Muscle layer of colon (tissue), 2 donors: ENCODE results near the gene VSTM4.

Experiments used
- H3K27ac ChIP-seq: one replicate; pipeline ENCODE4 v1.7.0; 2013; ENCODE audit warnings: low read depth, mild to moderate bottlenecking, low read length, moderate library complexity
- H3K27me3 ChIP-seq, 2 donors: one replicate each; pipeline ENCODE4 v1.7.0; 2013; ENCODE audit warnings: low read length in 2 of 2, mild to moderate bottlenecking in 2 of 2; ENCODE audit not compliant: insufficient read depth in 2 of 2, control insufficient read depth in 1 of 2
- H3K36me3 ChIP-seq: one replicate; pipeline ENCODE4 v1.7.0; 2013; ENCODE audit warnings: mild to moderate bottlenecking, low read length; ENCODE audit not compliant: insufficient read depth
- H3K4me1 ChIP-seq: one replicate; pipeline ENCODE4 v1.7.0; 2013; ENCODE audit warnings: mild to moderate bottlenecking, low read length; ENCODE audit not compliant: insufficient read depth
- H3K4me3 ChIP-seq, 2 donors: one replicate each; pipeline ENCODE4 v1.7.0; 2013; ENCODE audit warnings: low read length in 2 of 2, low read depth in 1 of 2, mild to moderate bottlenecking in 1 of 2, moderate library complexity in 1 of 2
- H3K9ac ChIP-seq: one replicate; pipeline ENCODE4 v1.7.0; 2013; ENCODE audit warnings: low read length
- H3K9me3 ChIP-seq: one replicate; pipeline ENCODE4 v1.7.0; 2013; ENCODE audit warnings: mild to moderate bottlenecking, low read length
- donor health status: abdominal sarcoma.
- donor health status: Adenocarcinoma of cecum.

The VSTM4 gene

GRCh38 chr10:49115015-49115795 lies at the start of gene VSTM4:
VSTM4 (minus strand) TSS chr10:49115522; CDS start chr10:49115485, 37 bp downstream.
- peak within 1 kb of the TSS; percentile 59 for H3K27ac ChIP-seq

GRCh38 chr10:49164559-49165188 lies 49.4 kb upstream of the VSTM4 start:
- no peak overlapping the region for H3K27ac ChIP-seq
- no peaks in the 10 kb centered on the region for H3K4me1 ChIP-seq
- no peaks in the 10 kb centered on the region for H3K36me3 ChIP-seq
- H3K27me3 ChIP-seq: no peaks in the 10 kb centered on the region
- no peaks in the 10 kb centered on the region for H3K9me3 ChIP-seq
- H3K4me3 ChIP-seq: no peak overlapping the region
- H3K9ac ChIP-seq: no peak overlapping the region

More at GRCh38 chr10:49115015-49115795, at the start of gene VSTM4:
- Histone ChIP-seq H3K27me3 (no peaks in the 10 kb centered on the region), H3K36me3 (no peaks in the 10 kb centered on the region), H3K9me3 (no peaks in the 10 kb centered on the region), H3K4me1 (peaks cover 27% of the 10 kb centered on the region), H3K4me3 (peak within 1 kb of the TSS; percentile 52 to 71), H3K9ac (peak within 1 kb of the TSS; percentile 68)

- H3K36me3 ChIP-seq: no peaks in the 10 kb centered on the region
- H3K4me3 ChIP-seq: no peak overlapping the region
- no peaks in the 10 kb centered on the region for H3K9me3 ChIP-seq
- H3K4me1 ChIP-seq: no peaks in the 10 kb centered on the region
- H3K9ac ChIP-seq: no peak overlapping the region
- H3K27ac ChIP-seq: no peak overlapping the region
- no peaks in the 10 kb centered on the region for H3K27me3 ChIP-seq
Measured at GRCh38 chr10:49163741-49164140, 48.4 kb upstream of the VSTM4 start.

- Histone ChIP-seq H3K4me3 (no peak overlapping the region), H3K27me3 (no peaks in the 10 kb centered on the region), H3K4me1 (no peaks in the 10 kb centered on the region), H3K9me3 (no peaks in the 10 kb centered on the region), H3K27ac (no peak overlapping the region), H3K9ac (no peak overlapping the region), H3K36me3 (no peaks in the 10 kb centered on the region)
Measured at GRCh38 chr10:49162761-49163310, 47.5 kb upstream of the VSTM4 start.

- H3K9ac ChIP-seq: no peak overlapping the region
- no peak overlapping the region for H3K27ac ChIP-seq
- H3K4me1 ChIP-seq: no peaks in the 10 kb centered on the region
- H3K9me3 ChIP-seq: no peaks in the 10 kb centered on the region
- H3K4me3 ChIP-seq: no peak overlapping the region
- no peaks in the 10 kb centered on the region for H3K36me3 ChIP-seq
- no peaks in the 10 kb centered on the region for H3K27me3 ChIP-seq
Measured at GRCh38 chr10:49162063-49162462, 46.7 kb upstream of the VSTM4 start.

- H3K4me1 ChIP-seq: no peaks in the 10 kb centered on the region
Measured at GRCh38 chr10:49161411-49161997, 46.2 kb upstream of the VSTM4 start.

GRCh38 chr10:49160814-49161213 lies 45.5 kb upstream of the VSTM4 start:
- Histone ChIP-seq H3K4me1 (no peaks in the 10 kb centered on the region), H3K9ac (no peak overlapping the region), H3K36me3 (no peaks in the 10 kb centered on the region), H3K9me3 (no peaks in the 10 kb centered on the region), H3K27ac (no peak overlapping the region), H3K4me3 (no peak overlapping the region), H3K27me3 (no peaks in the 10 kb centered on the region)

More at GRCh38 chr10:49161411-49161997, 46.2 kb upstream of the VSTM4 start:
- Histone ChIP-seq H3K27me3 (no peaks in the 10 kb centered on the region), H3K27ac (no peak overlapping the region), H3K9me3 (no peaks in the 10 kb centered on the region), H3K4me3 (no peak overlapping the region), H3K36me3 (no peaks in the 10 kb centered on the region), H3K9ac (no peak overlapping the region)

- Histone ChIP-seq H3K9ac (no peak overlapping the region), H3K27me3 (no peaks in the 10 kb centered on the region), H3K4me3 (no peak overlapping the region), H3K27ac (no peak overlapping the region), H3K4me1 (no peaks in the 10 kb centered on the region), H3K9me3 (no peaks in the 10 kb centered on the region), H3K36me3 (no peaks in the 10 kb centered on the region)
Measured at GRCh38 chr10:49160110-49160509, 44.8 kb upstream of the VSTM4 start.

GRCh38 chr10:49158915-49159314 lies 43.6 kb upstream of the VSTM4 start:
- no peak overlapping the region for H3K27ac ChIP-seq
- H3K9me3 ChIP-seq: no peaks in the 10 kb centered on the region
- H3K4me1 ChIP-seq: no peaks in the 10 kb centered on the region
- H3K36me3 ChIP-seq: no peaks in the 10 kb centered on the region
- no peak overlapping the region for H3K9ac ChIP-seq
- no peak overlapping the region for H3K4me3 ChIP-seq
- H3K27me3 ChIP-seq: no peaks in the 10 kb centered on the region

- no peak overlapping the region for H3K9ac ChIP-seq
- no peaks in the 10 kb centered on the region for H3K27me3 ChIP-seq
- H3K9me3 ChIP-seq: no peaks in the 10 kb centered on the region
- no peaks in the 10 kb centered on the region for H3K4me1 ChIP-seq
- H3K36me3 ChIP-seq: no peaks in the 10 kb centered on the region
- no peak overlapping the region for H3K27ac ChIP-seq
- H3K4me3 ChIP-seq: no peak overlapping the region
Measured at GRCh38 chr10:49158404-49158803, 43.1 kb upstream of the VSTM4 start.

GRCh38 chr10:49157229-49157628 lies 41.9 kb upstream of the VSTM4 start:
- no peaks in the 10 kb centered on the region for H3K9me3 ChIP-seq
- H3K4me3 ChIP-seq: no peak overlapping the region
- H3K36me3 ChIP-seq: no peaks in the 10 kb centered on the region
- no peak overlapping the region for H3K27ac ChIP-seq
- H3K9ac ChIP-seq: no peak overlapping the region
- no peaks in the 10 kb centered on the region for H3K27me3 ChIP-seq
- H3K4me1 ChIP-seq: no peaks in the 10 kb centered on the region
